HepG2 (cell line): Measurements from ENCODE around the gene PTGDR2. TPM values are rescaled to one million over a fixed set of nuclear protein-coding genes. Genes with fewer than 3 reads are reported as not detected.

Experiments used
- ATAC-seq: fragments of 200-7000 bp; cut with Tn5 transposase; 3 replicates; pipeline ENCODE4 v1.9.1; 2020; ENCODE audit warnings: mild to moderate bottlenecking, moderate library complexity
- BruUV-seq: library from RNA; stranded (reverse); fragments of 400-500 nt; replicated peaks from 2 replicates; lab custom pipeline; 2021; lab: Mats Ljungman, UMichigan
- CTCF ChIA-PET: fragments of 300-600 bp; formaldehyde crosslinking; extraction: SDS; loops from one replicate; lab custom pipeline; 2021; ENCODE audit warnings: low total read pairs, inconsistent platforms, low intra/inter-chr PET ratio; lab: Yijun Ruan, JAX
- POLR2A ChIA-PET: fragments of 350-600 bp; sonication (Branson Sonifier 250); formaldehyde crosslinking; loops from one replicate; lab custom pipeline; 2020; ENCODE audit warnings: antibody characterized with exemption, inconsistent platforms; lab: Yijun Ruan, JAX
- DNase-seq: peaks from one replicate; pipeline ENCODE4 v3.0.0-alpha.2; 2015; ENCODE audit warnings: low spot score
- FAIRE-seq: peaks from 3 replicates; lab custom pipeline; 2011; peaks lifted over from hg19 to GRCh38; lab: Jason Lieb, UNC
- H2AFZ ChIP-seq: one replicate; pipeline ENCODE4 v1.6.1; 2011; ENCODE audit warnings: low read length, inconsistent platforms
- H3K27ac ChIP-seq: fragments of 300-600 bp; 3 replicates; pipeline ENCODE4 v1.8.0; 2011; ENCODE audit warnings: mixed run types, mild to moderate bottlenecking, mixed read lengths, low read length, inconsistent platforms; ENCODE audit not compliant: insufficient read depth; ENCODE audit errors: extremely low read length
- H3K27me3 ChIP-seq, 2 experiments: fragments of 200-600 bp in 1 of 2; 2 replicates in 1 of 2; 3 replicates in 1 of 2; pipeline versions ENCODE4 v1.6.0 to v1.8.0; 2011; ENCODE audit warnings: low read length in 2 of 2, mild to moderate bottlenecking in 2 of 2, moderate library complexity in 2 of 2, inconsistent platforms in 1 of 2; ENCODE audit not compliant: insufficient read depth in 2 of 2, control insufficient read depth in 1 of 2
- H3K36me3 ChIP-seq, 2 experiments: fragments of 200-600 bp in 1 of 2; replicated peaks in 1 of 2; 2 replicates in 1 of 2; 3 replicates in 1 of 2; pipeline versions ENCODE4 v1.5.1 to v1.8.0; 2011; ENCODE audit warnings: low read length in 2 of 2, inconsistent platforms in 1 of 2; ENCODE audit not compliant: insufficient read depth in 2 of 2, control insufficient read depth in 1 of 2
- H3K4me1 ChIP-seq: 2 replicates; pipeline ENCODE4 v1.5.1; 2012; ENCODE audit warnings: low read length, inconsistent platforms; ENCODE audit not compliant: insufficient read depth
- H3K4me2 ChIP-seq: 2 replicates; pipeline ENCODE4 v1.6.0; 2011; ENCODE audit warnings: low read depth, low read length, inconsistent platforms
- H3K4me3 ChIP-seq, 3 experiments: fragments of 200-600 bp in 1 of 3; sonication (generic), shearing (Covaris generic) in 1 of 3; replicated peaks in 1 of 3; 2 replicates each; pipeline ENCODE4 v1.5.1; 2011 to 2016; ENCODE audit warnings: low read length in 3 of 3, inconsistent platforms in 2 of 3, low read depth in 2 of 3, mild to moderate bottlenecking in 2 of 3, control low read depth in 1 of 3, mixed read lengths in 1 of 3; ENCODE audit not compliant: insufficient read depth in 1 of 3
- H3K79me2 ChIP-seq: one replicate; pipeline ENCODE4 v1.6.1; 2011; ENCODE audit warnings: low read length, inconsistent platforms; ENCODE audit not compliant: insufficient read depth
- H3K9ac ChIP-seq: 2 replicates; pipeline ENCODE4 v1.6.0; 2011; ENCODE audit warnings: mild to moderate bottlenecking, low read depth, low read length, inconsistent platforms; ENCODE audit not compliant: insufficient read depth
- H3K9me3 ChIP-seq: 2 replicates; pipeline ENCODE4 v1.5.1; 2012; ENCODE audit warnings: mild to moderate bottlenecking, low read length
- H4K20me1 ChIP-seq: 2 replicates; pipeline ENCODE4 v1.6.0; 2011; ENCODE audit warnings: inconsistent platforms, mild to moderate bottlenecking, low read length, moderate library complexity; ENCODE audit not compliant: insufficient read depth
- CBFB ChIP-seq: sonication (generic); formaldehyde crosslinking; IDR thresholded peaks from 2 replicates; pipeline ENCODE4 v1.4.0; 2020; ENCODE audit warnings: missing genetic modification reagents
- ERF ChIP-seq: IDR thresholded peaks from 2 replicates; pipeline ENCODE4 v1.6.1; 2018; ENCODE audit warnings: missing biosample characterization, missing genetic modification reagents
- FOXA1 ChIP-seq, 2 experiments: fragments of 450-650 bp in 1 of 2; sonication (generic) in 1 of 2; formaldehyde crosslinking in 1 of 2; IDR thresholded peaks; 2 replicates each; pipeline versions ENCODE4 v1.4.0 to v1.6.1; 2016 to 2020; ENCODE audit warnings: missing genetic modification reagents in 1 of 2
- KMT2B ChIP-seq: IDR thresholded peaks from 2 replicates; pipeline ENCODE4 v1.6.1; 2016; ENCODE audit warnings: missing genetic modification reagents, missing compliant biosample characterization
- ONECUT2 ChIP-seq: sonication (generic); formaldehyde crosslinking; IDR thresholded peaks from 2 replicates; pipeline ENCODE4 v1.4.0; 2020; ENCODE audit warnings: missing genetic modification reagents
- POLR2AphosphoS5 ChIP-seq: IDR thresholded peaks from 2 replicates; pipeline ENCODE4 v1.6.1; 2012; ENCODE audit warnings: low read depth, low read length
- RCOR2 ChIP-seq: IDR thresholded peaks from 2 replicates; pipeline ENCODE4 v1.6.1; 2016; ENCODE audit warnings: missing biosample characterization, missing genetic modification reagents
- SOX5 ChIP-seq: IDR thresholded peaks from 2 replicates; pipeline ENCODE4 v1.6.1; 2016; ENCODE audit warnings: borderline replicate concordance
- STAG1 ChIP-seq: sonication (generic); formaldehyde crosslinking; IDR thresholded peaks from 2 replicates; pipeline ENCODE4 v1.4.0; 2020; ENCODE audit warnings: missing genetic modification reagents
- ZNF3 ChIP-seq: IDR thresholded peaks from 2 replicates; pipeline ENCODE4 v1.7.0; 2017; ENCODE audit warnings: inconsistent platforms
- ZNF441 ChIP-seq: sonication (generic); formaldehyde crosslinking; IDR thresholded peaks from 2 replicates; pipeline ENCODE4 v1.7.0; 2021; ENCODE audit warnings: missing genetic modification reagents, borderline replicate concordance
- ZNF737 ChIP-seq: sonication (generic); formaldehyde crosslinking; IDR thresholded peaks from 2 replicates; pipeline ENCODE4 v1.5.0; 2020; ENCODE audit warnings: missing genetic modification reagents, mild to moderate bottlenecking, borderline replicate concordance
- WGBS: methylation state at CpG from one replicate; pipeline ENCODE4 v1.1.6; 2017; ENCODE audit warnings: low lambda C conversion rate; 5-methylcytosine and 5-hydroxymethylcytosine counted together
- in situ Hi-C: cut with HindIII; loops from 2 replicates; pipeline ENCODE4 v1.10.0; 2017; ENCODE audit warnings: low pct_unique_long_range_greater_than_20kb; ENCODE audit not compliant: extremely low pct_ligation_motif_present
- intact Hi-C: fragments of 100-400 bp; cut with micrococcal nuclease; formaldehyde crosslinking; loops from one replicate; pipeline ENCODE4 v1.10.0; 2022; ENCODE audit not compliant: unreplicated experiment
- polyA plus RNA-seq, 8 experiments: library from polyadenylated mRNA; depleted of rRNA in 3 of 8; stranded (reverse) in 7 of 8; unstranded in 1 of 8; fragments of >200 nt; fragmentation: Illumina TruSeq in 4 of 8; extraction: Trizol in 4 of 8; gene quantifications; 2 replicates each; pipeline versions ENCODE4 v1.2.1 to v1.2.3, GENCODE V29; 2011 to 2016; ENCODE audit warnings: low read depth in 4 of 8, missing spikeins in 1 of 8, mixed read lengths in 1 of 8; ENCODE audit not compliant: insufficient read depth in 1 of 8
- total RNA-seq, 5 experiments: library from RNA; depleted of rRNA; stranded (reverse); fragments of >200 nt; fragmentation: Illumina TruSeq; extraction: Trizol; gene quantifications; 2 replicates each; pipeline ENCODE4 v1.2.3, GENCODE V29; 2016; ENCODE audit warnings: low read depth in 1 of 5
- TF ChIP-seq, protein P1 (sequence below): sonication (generic); formaldehyde crosslinking; IDR thresholded peaks from 2 replicates; pipeline ENCODE4 v1.4.0; 2020; ENCODE audit warnings: missing genetic modification reagents, borderline replicate concordance
- TF ChIP-seq, protein P2 (sequence below): sonication (generic); formaldehyde crosslinking; IDR thresholded peaks from 2 replicates; pipeline ENCODE4 v1.4.0; 2020; ENCODE audit warnings: missing genetic modification reagents

PTGDR2 gene
- total and polyA plus RNA-seq, 2 of the 13 experiments (the other 11 are each of a cell fraction or from before 2014, with no cell fraction given) = 1.9 to 2.5 TPM

DNA sequence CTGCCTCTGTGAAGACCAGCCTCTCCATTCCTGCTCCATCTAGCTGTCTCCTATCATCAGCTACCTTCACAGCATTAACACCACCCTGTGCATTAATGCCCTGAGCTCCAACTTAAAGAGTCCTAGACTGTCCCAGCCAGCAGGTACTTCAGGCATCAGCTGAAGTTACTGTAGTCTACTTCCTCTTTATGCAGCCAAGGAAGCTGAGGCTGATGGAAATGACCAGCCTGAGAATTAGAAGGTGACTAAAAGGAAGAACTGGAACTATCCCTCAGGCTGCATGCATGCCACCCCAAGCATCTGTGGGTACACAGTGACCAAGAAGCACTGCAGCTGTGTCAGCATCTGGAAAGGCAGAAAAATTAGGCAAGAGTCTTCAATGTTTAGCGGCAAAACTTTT lies 42.4 kb downstream of the PTGDR2 start:
- no peak for FAIRE-seq
- no peak overlapping the region for H3K27ac ChIP-seq
- TF ChIP-seq ZNF737 (CRISPR knock-in tag) (no peak), KMT2B (CRISPR knock-in tag) (no peak), ZNF3 (no peak), CBFB (no peak), ZNF441 (CRISPR knock-in tag) (no peak), ERF (CRISPR knock-in tag) (no peak), RCOR2 (CRISPR knock-in tag) (no peak), SOX5 (no peak), ONECUT2 (CRISPR knock-in tag) (no peak), STAG1 (no peak), FOXA1 (IDR thresholded peaks at IDR 0.05) (no peak), FOXA1 (CRISPR knock-in tag; IDR thresholded peaks at IDR 0.05) (no peak), POLR2AphosphoS5 (no peak)
- TF ChIP-seq, protein P1, sequence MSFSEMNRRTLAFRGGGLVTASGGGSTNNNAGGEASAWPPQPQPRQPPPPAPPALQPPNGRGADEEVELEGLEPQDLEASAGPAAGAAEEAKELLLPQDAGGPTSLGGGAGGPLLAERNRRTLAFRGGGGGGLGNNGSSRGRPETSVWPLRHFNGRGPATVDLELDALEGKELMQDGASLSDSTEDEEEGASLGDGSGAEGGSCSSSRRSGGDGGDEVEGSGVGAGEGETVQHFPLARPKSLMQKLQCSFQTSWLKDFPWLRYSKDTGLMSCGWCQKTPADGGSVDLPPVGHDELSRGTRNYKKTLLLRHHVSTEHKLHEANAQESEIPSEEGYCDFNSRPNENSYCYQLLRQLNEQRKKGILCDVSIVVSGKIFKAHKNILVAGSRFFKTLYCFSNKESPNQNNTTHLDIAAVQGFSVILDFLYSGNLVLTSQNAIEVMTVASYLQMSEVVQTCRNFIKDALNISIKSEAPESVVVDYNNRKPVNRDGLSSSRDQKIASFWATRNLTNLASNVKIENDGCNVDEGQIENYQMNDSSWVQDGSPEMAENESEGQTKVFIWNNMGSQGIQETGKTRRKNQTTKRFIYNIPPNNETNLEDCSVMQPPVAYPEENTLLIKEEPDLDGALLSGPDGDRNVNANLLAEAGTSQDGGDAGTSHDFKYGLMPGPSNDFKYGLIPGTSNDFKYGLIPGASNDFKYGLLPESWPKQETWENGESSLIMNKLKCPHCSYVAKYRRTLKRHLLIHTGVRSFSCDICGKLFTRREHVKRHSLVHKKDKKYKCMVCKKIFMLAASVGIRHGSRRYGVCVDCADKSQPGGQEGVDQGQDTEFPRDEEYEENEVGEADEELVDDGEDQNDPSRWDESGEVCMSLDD (CRISPR knock-in tag) = no peak
- TF ChIP-seq, protein P2, sequence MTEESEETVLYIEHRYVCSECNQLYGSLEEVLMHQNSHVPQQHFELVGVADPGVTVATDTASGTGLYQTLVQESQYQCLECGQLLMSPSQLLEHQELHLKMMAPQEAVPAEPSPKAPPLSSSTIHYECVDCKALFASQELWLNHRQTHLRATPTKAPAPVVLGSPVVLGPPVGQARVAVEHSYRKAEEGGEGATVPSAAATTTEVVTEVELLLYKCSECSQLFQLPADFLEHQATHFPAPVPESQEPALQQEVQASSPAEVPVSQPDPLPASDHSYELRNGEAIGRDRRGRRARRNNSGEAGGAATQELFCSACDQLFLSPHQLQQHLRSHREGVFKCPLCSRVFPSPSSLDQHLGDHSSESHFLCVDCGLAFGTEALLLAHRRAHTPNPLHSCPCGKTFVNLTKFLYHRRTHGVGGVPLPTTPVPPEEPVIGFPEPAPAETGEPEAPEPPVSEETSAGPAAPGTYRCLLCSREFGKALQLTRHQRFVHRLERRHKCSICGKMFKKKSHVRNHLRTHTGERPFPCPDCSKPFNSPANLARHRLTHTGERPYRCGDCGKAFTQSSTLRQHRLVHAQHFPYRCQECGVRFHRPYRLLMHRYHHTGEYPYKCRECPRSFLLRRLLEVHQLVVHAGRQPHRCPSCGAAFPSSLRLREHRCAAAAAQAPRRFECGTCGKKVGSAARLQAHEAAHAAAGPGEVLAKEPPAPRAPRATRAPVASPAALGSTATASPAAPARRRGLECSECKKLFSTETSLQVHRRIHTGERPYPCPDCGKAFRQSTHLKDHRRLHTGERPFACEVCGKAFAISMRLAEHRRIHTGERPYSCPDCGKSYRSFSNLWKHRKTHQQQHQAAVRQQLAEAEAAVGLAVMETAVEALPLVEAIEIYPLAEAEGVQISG (CRISPR knock-in tag) = no peak
- H3K4me1 ChIP-seq = no peaks in the 10 kb centered on the region
- H3K4me2 ChIP-seq = no peak overlapping the region
- no peak overlapping the region for H2AFZ ChIP-seq
- WGBS = 0% methylated on average over 1 of the region's 1 CpG
- POLR2A ChIA-PET = no interaction called here
- no peak for ATAC-seq
- peaks cover 11% of the 10 kb centered on the region for H3K9me3 ChIP-seq
- H3K36me3 ChIP-seq = no peaks in the 10 kb centered on the region
- no peaks in the 10 kb centered on the region for H4K20me1 ChIP-seq
- no peak for DNase-seq
- CTCF ChIA-PET = no interaction called here
- in situ Hi-C loops (no loop called here), intact Hi-C loops (no loop called here)
- peaks cover 1 to 4% of the 10 kb centered on the region in 2 experiments; a peak in 2 of 5 replicates for H3K27me3 ChIP-seq
- no peaks in the 10 kb centered on the region for H3K79me2 ChIP-seq
- H3K9ac ChIP-seq = no peak overlapping the region
- H3K4me3 ChIP-seq = no peak overlapping the region
- BruUV-seq = no TSS peak
